Measurements from ENCODE around the gene TIAM2.
A peak's percentile ranks its signal among the peaks of the same experiment; 100 is the strongest.

TIAM2 gene

DNA sequence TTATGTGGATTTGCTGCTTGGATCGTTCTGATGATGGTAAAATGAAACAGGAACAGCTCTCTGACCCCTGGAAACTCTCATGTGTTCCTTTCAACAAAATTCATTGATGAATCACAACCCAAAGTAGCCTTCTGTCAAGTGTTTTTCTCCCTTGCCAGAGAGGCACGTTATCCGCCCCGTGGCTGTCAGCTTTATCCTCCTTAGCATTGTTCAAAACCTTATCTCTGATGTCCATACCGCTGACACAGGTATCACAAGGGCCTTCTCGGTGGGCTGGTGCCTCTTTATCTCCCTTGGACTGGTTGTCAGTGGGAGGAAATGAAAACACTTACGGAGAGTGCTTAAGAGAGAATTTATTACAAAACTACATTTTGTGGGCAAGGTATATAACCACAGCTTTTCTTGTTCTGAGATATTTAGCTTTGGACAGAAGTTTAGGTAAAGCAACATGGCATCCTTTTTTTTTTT, 84.9 kb downstream of the TIAM2 start:
- Histone ChIP-seq H3K4me1 (ENCODE audit: control insufficient read depth, insufficient read depth, low read length) (peaks cover 32% of the 10 kb centered on the region), H3K27ac (ENCODE audit: low read depth, low read length) (no peak overlapping the region), H3K9me3 (ENCODE audit: control insufficient read depth, insufficient read depth, low read length) (no peaks in the 10 kb centered on the region)

DNA sequence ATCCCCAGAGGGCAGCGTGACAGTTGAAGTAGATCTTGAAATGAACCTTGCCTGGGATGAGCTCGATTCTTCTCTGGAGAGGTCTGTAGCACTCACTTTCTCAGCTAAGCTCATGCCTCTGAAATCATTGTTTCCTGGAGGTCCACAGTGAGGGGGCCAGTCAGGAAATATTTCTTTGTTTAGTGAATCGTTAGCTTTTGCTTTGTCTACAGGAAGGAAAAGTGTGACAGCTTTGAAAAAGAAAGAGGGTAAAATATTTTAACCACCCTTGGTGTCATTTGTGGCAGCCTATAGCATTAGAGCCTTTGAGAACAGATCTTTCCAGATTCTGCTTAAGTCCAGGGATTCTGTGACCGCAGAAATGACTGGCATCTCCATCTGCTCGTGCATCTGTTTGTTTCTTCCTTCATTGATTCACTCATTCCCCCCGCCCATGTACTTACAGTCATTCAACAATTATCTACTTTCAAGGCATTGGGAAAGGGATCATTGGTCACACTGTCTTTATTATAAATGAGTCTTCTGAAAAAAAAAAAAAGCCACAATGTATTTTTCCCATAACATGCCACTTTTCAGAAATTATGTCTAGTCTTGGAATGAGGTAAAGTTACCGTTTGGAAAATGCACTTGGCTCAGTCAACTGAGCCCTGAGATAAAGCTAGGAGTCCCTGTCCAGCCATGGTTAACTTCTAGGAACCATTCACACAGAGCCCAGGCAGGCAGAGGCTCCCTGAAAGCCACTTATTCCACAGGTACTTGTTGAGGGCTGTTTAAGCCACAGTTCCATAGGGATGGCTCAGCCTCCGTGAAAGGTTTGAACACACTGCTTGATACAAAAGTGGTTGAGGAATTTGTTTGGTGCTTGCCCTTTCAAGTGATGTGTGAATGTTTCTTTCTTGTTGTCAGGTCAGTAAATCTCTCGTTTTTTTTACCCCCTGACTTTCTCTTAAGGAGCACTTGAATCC, 86.0 kb downstream of the TIAM2 start:
- Histone ChIP-seq H3K36me3 (ENCODE audit: control insufficient read depth, insufficient read depth, low read length) (no peaks in the 10 kb centered on the region), H3K27me3 (ENCODE audit: control insufficient read depth, insufficient read depth, low read length) (no peaks in the 10 kb centered on the region), H3K4me1 (ENCODE audit: control insufficient read depth, insufficient read depth, low read length) (peaks cover 35% of the 10 kb centered on the region), H3K4me3 (ENCODE audit: low read depth, low read length) (no peak overlapping the region), H3K9ac (ENCODE audit: low read depth, low read length) (no peak overlapping the region), H3K9me3 (ENCODE audit: control insufficient read depth, insufficient read depth, low read length) (no peaks in the 10 kb centered on the region), H3K27ac (ENCODE audit: low read depth, low read length) (no peak overlapping the region)

More for the DNA sequence above, 84.9 kb downstream of the TIAM2 start:
- H3K36me3 ChIP-seq (ENCODE audit: control insufficient read depth, insufficient read depth, low read length), result no peaks in the 10 kb centered on the region
- no peaks in the 10 kb centered on the region for H3K27me3 ChIP-seq (ENCODE audit: control insufficient read depth, insufficient read depth, low read length)
- no peak overlapping the region for H3K4me3 ChIP-seq (ENCODE audit: low read depth, low read length)
- H3K9ac ChIP-seq (ENCODE audit: low read depth, low read length), result no peak overlapping the region

DNA sequence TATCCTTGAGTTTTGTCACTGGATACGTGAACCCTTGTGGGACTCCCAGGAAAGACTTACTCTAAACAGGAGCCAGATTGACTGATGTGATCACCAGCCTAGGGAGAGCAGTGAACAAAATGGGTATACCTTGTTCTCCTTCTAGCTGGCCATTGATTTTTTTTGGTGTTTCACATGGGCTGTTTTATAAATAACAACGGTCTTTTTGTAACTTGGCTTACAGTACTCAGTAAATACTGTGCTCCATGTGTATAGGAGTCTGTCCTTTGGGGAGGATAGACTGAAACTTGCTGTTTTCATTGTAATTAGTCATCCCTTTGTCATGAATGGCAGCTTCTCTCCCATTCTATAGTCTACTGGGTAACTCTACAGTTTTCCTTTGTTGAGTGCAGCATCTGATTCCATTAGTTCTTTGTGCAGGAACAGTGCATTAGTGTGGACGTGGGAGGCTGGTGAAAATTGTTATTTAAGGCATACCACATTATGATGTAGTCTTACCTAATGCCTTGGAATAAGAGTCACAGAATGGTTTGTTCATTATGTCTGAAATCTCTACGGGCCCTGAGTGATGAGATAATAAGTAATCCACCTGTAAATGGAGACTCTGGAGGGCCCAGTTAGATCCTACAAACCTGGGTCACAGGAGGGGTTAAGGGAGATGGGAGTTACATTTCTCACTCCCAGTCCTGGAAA, 89.5 kb downstream of the TIAM2 start:
- Histone ChIP-seq H3K9ac (ENCODE audit: low read depth, low read length) (0 out of 2 replicates have a peak overlapping the region, but pooled peaks have one; percentile 7), H3K27me3 (ENCODE audit: control insufficient read depth, insufficient read depth, low read length) (no peaks in the 10 kb centered on the region), H3K4me3 (ENCODE audit: low read depth, low read length) (no peak overlapping the region), H3K27ac (ENCODE audit: low read depth, low read length) (peak overlapping the region; percentile 67), H3K9me3 (ENCODE audit: control insufficient read depth, insufficient read depth, low read length) (no peaks in the 10 kb centered on the region), H3K36me3 (ENCODE audit: control insufficient read depth, insufficient read depth, low read length) (no peaks in the 10 kb centered on the region), H3K4me1 (ENCODE audit: control insufficient read depth, insufficient read depth, low read length) (peaks cover 31% of the 10 kb centered on the region)

DNA sequence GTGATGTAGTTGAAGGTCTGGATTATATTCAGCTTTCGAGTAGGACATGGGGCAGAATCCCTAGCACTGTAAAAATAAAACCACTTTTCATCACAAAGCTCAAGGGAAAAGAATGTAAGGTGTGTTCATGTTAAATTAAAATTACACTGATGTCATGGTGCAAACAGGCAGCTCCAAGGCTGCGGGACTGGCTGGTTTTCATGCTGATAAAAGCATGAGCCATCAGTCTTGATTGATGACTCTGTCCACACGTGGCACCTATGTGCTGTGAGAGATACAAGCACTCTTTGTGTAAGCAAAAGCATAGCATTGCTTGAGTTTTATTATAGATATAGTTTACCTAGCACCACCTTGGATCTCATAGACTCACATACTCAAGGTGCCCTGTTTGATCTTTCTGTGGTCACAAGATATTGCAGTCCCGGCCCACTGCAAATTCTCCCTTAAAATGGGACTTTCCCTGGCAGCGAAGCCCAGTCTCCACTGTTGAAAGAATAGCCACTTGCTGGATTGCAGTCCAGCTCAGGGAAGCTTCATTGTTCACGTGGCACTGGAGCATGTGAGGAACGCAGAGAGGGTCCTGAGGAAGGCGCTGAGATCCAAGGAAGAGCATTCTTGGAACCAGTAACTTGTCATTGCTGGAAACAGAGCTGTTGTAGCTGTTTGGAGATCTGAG, 90.6 kb downstream of the TIAM2 start:
- no peak overlapping the region for H3K9ac ChIP-seq (ENCODE audit: low read depth, low read length)
- H3K4me3 ChIP-seq (ENCODE audit: low read depth, low read length), result no peak overlapping the region
- H3K27ac ChIP-seq (ENCODE audit: low read depth, low read length), result peak overlapping the region; percentile 67
- H3K27me3 ChIP-seq (ENCODE audit: control insufficient read depth, insufficient read depth, low read length), result no peaks in the 10 kb centered on the region
- H3K9me3 ChIP-seq (ENCODE audit: control insufficient read depth, insufficient read depth, low read length), result no peaks in the 10 kb centered on the region
- peaks cover 31% of the 10 kb centered on the region for H3K4me1 ChIP-seq (ENCODE audit: control insufficient read depth, insufficient read depth, low read length)
- H3K36me3 ChIP-seq (ENCODE audit: control insufficient read depth, insufficient read depth, low read length), result peaks cover 5% of the 10 kb centered on the region; the same call in 1 of the 2 replicates

DNA sequence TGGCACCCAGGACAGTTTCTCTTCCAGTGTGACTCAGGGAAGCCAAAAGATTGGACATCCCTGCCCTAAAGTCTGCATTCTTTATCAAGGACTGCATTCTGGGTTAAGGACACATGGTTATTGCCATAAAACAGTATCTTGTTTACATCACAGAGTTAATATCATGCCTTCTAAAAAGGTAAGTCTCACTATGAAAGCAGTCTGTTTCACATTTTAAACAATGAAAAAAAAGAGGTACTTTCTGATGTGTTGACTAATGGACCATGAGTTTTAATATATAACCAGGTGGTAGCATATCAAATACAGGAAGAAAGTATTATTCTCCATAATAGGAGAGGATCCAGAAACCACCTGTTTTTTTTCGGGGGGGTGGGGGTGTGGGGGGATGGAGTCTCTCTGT, 93.7 kb downstream of the TIAM2 start:
- peaks cover 10% of the 10 kb centered on the region; the same call in 1 of the 2 replicates for H3K36me3 ChIP-seq (ENCODE audit: control insufficient read depth, insufficient read depth, low read length)
- H3K27ac ChIP-seq (ENCODE audit: low read depth, low read length), result no peak overlapping the region
- no peak overlapping the region for H3K9ac ChIP-seq (ENCODE audit: low read depth, low read length)
- peaks cover 19% of the 10 kb centered on the region for H3K4me1 ChIP-seq (ENCODE audit: control insufficient read depth, insufficient read depth, low read length)
- H3K27me3 ChIP-seq (ENCODE audit: control insufficient read depth, insufficient read depth, low read length), result no peaks in the 10 kb centered on the region
- no peak overlapping the region for H3K4me3 ChIP-seq (ENCODE audit: low read depth, low read length)
- no peaks in the 10 kb centered on the region for H3K9me3 ChIP-seq (ENCODE audit: control insufficient read depth, insufficient read depth, low read length)

DNA sequence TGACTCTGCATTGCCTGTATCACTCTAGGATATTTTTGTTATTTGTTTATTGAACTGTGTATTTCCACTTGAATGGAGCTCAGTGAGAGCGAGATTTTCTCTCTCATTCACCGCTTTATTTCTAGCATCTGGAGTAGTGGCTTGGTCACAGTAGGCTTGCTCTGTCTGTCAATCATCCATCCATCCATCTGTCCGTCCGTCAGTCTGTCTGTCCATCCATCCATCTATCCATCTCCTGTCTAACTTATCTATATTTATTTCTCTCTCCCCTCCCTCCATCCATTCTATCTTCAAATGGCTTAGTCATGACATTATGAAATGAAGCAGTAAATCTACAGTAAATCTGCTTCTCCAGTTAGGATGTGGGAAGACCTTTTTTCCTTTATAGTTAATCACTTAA, 94.6 kb downstream of the TIAM2 start:
- H3K4me3 ChIP-seq (ENCODE audit: low read depth, low read length), result no peak overlapping the region
- no peak overlapping the region for H3K9ac ChIP-seq (ENCODE audit: low read depth, low read length)
- no peaks in the 10 kb centered on the region for H3K9me3 ChIP-seq (ENCODE audit: control insufficient read depth, insufficient read depth, low read length)
- H3K36me3 ChIP-seq (ENCODE audit: control insufficient read depth, insufficient read depth, low read length), result peaks cover 10% of the 10 kb centered on the region; the same call in 1 of the 2 replicates
- no peak overlapping the region for H3K27ac ChIP-seq (ENCODE audit: low read depth, low read length)
- no peaks in the 10 kb centered on the region for H3K27me3 ChIP-seq (ENCODE audit: control insufficient read depth, insufficient read depth, low read length)
- peaks cover 10% of the 10 kb centered on the region for H3K4me1 ChIP-seq (ENCODE audit: control insufficient read depth, insufficient read depth, low read length)

DNA sequence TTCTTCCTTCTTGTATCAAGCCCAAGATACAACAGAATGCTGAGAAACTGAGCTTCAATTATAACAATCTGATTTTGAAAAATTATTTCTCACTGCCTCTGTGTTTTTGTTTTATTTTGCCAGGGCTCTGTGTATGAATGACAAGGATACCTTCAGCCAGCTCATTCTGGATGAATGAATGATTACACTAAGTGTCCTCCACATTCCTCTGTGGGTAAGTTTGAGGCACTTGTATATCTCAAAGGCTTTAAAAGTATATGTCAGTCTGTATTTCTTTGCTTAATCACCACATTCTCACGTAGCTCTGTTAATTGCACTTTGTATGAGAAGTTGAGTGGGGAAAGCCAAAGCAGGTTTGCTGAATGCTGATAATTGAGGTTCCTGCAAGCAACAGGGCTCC, 95.1 kb downstream of the TIAM2 start:
- Histone ChIP-seq H3K27ac (ENCODE audit: low read depth, low read length) (no peak overlapping the region), H3K4me1 (ENCODE audit: control insufficient read depth, insufficient read depth, low read length) (peaks cover 6% of the 10 kb centered on the region), H3K9ac (ENCODE audit: low read depth, low read length) (no peak overlapping the region), H3K36me3 (ENCODE audit: control insufficient read depth, insufficient read depth, low read length) (peaks cover 10% of the 10 kb centered on the region; the same call in 1 of the 2 replicates), H3K4me3 (ENCODE audit: low read depth, low read length) (no peak overlapping the region), H3K27me3 (ENCODE audit: control insufficient read depth, insufficient read depth, low read length) (no peaks in the 10 kb centered on the region), H3K9me3 (ENCODE audit: control insufficient read depth, insufficient read depth, low read length) (no peaks in the 10 kb centered on the region)

DNA sequence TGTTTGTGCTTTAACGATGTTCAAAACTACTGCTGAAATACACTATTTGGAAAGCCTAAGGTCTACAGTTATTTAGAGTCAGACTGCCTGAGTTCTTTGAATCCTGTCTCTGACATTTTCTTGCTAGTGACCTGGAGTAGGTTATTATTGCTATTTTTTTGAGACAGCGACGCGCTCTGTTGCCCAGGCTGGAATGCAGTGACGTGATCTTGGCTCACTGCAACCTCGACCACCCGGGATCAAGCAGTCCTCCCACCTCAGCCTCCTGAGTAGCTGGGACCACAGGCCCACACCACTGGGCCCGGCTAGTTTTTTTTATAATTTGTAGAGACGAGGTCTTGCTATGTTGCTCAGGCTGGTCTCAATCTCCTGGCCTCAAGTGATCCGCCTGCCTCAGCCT, 96.6 kb downstream of the TIAM2 start:
- no peak overlapping the region for H3K9ac ChIP-seq (ENCODE audit: low read depth, low read length)
- no peak overlapping the region for H3K4me3 ChIP-seq (ENCODE audit: low read depth, low read length)
- no peaks in the 10 kb centered on the region for H3K27me3 ChIP-seq (ENCODE audit: control insufficient read depth, insufficient read depth, low read length)
- H3K27ac ChIP-seq (ENCODE audit: low read depth, low read length), result no peak overlapping the region
- peaks cover 10% of the 10 kb centered on the region; the same call in 1 of the 2 replicates for H3K36me3 ChIP-seq (ENCODE audit: control insufficient read depth, insufficient read depth, low read length)
- H3K4me1 ChIP-seq (ENCODE audit: control insufficient read depth, insufficient read depth, low read length), result no peaks in the 10 kb centered on the region
- H3K9me3 ChIP-seq (ENCODE audit: control insufficient read depth, insufficient read depth, low read length), result no peaks in the 10 kb centered on the region

DNA sequence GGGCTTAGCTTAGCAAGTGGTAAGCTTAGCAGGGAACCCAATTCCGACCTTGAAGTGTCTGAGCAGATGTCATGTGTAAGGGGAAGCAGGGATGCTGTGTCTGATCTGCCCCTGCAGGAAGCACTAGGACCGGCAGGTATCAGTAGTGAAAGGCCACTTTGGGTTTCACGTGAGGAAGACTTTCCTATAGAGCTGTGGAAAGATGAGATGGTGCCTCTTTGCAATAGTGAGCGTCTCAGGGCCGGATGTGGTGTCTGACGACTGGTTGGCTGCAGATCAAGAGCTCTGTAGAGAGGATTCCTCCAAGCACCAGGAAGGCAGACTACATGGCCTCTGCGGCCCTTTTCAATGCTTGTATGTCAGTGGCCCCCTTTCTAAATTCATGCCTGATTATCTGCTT, 98.3 kb downstream of the TIAM2 start:
- peaks cover 10% of the 10 kb centered on the region; the same call in 1 of the 2 replicates for H3K36me3 ChIP-seq (ENCODE audit: control insufficient read depth, insufficient read depth, low read length)
- H3K4me1 ChIP-seq (ENCODE audit: control insufficient read depth, insufficient read depth, low read length), result no peaks in the 10 kb centered on the region
- H3K27me3 ChIP-seq (ENCODE audit: control insufficient read depth, insufficient read depth, low read length), result no peaks in the 10 kb centered on the region
- H3K9me3 ChIP-seq (ENCODE audit: control insufficient read depth, insufficient read depth, low read length), result no peaks in the 10 kb centered on the region
- H3K27ac ChIP-seq (ENCODE audit: low read depth, low read length), result no peak overlapping the region
- no peak overlapping the region for H3K4me3 ChIP-seq (ENCODE audit: low read depth, low read length)
- no peak overlapping the region for H3K9ac ChIP-seq (ENCODE audit: low read depth, low read length)

DNA sequence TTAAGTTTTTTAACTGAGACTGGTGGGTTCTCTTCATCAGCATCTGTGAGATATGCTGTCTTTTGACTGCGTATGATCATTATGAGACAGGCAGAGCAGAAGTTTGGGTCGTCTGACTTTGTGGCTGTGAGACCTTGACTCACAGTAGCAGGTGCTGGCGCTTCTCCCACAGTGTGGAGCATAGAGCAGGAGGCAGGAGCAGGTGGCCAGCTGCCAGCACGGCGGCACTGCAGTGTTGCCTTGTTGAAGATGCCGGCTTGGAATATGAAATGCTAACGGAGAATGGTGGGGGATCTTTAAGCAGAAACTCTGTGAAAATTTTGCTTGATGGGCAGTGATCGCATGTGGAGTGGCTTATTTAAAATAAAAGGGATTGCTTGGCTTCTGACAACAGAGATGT, 105.0 kb downstream of the TIAM2 start:
- Histone ChIP-seq H3K9me3 (ENCODE audit: control insufficient read depth, insufficient read depth, low read length) (no peaks in the 10 kb centered on the region), H3K27ac (ENCODE audit: low read depth, low read length) (no peak overlapping the region)

More for the DNA sequence above, 105.0 kb downstream of the TIAM2 start:
- H3K4me3 ChIP-seq (ENCODE audit: low read depth, low read length), result no peak overlapping the region
- H3K36me3 ChIP-seq (ENCODE audit: control insufficient read depth, insufficient read depth, low read length), result no peaks in the 10 kb centered on the region
- H3K9ac ChIP-seq (ENCODE audit: low read depth, low read length), result no peak overlapping the region
- H3K4me1 ChIP-seq (ENCODE audit: control insufficient read depth, insufficient read depth, low read length), result no peaks in the 10 kb centered on the region
- H3K27me3 ChIP-seq (ENCODE audit: control insufficient read depth, insufficient read depth, low read length), result no peaks in the 10 kb centered on the region

All from HUES48 (cell line).